Activated T-cell treated with anti-CD3 and anti-CD28 coated beads, Interleukin-2, amount 50 U/mL, for 4 hours (primary cell): ENCODE data around the gene COPZ2. TPM values are rescaled to one million over a fixed set of nuclear protein-coding genes. Genes with fewer than 3 reads are reported as not detected.

Experiments
- ATAC-seq, 2 donors: fragments of 200-7000 bp; cut with Tn5 transposase; one replicate each; pipeline ENCODE4 v1.10.0; 2021
- DNase-seq: peaks from one replicate; pipeline ENCODE4 v3.0.0-alpha.2; 2020
- H3K27me3 Mint-ChIP-seq: one replicate; pipeline ENCODE4 v1.8.0; 2021; ENCODE audit warnings: low read depth, mixed read lengths
- H3K36me3 Mint-ChIP-seq: one replicate; pipeline ENCODE4 v1.8.0; 2022; ENCODE audit warnings: mixed read lengths; ENCODE audit not compliant: insufficient read depth
- H3K4me1 Mint-ChIP-seq: one replicate; pipeline ENCODE4 v1.8.0; 2021; ENCODE audit warnings: low read depth, mixed read lengths
- H3K4me3 Mint-ChIP-seq: one replicate; pipeline ENCODE4 v1.8.0; 2021; ENCODE audit warnings: mild to moderate bottlenecking, moderate library complexity, mixed read lengths
- H3K9me3 Mint-ChIP-seq: one replicate; pipeline ENCODE4 v1.8.0; 2021; ENCODE audit warnings: mixed read lengths
- total RNA-seq, 3 donors: library from RNA; stranded (reverse); gene quantifications; one replicate each; pipeline ENCODE4 v1.2.1, GENCODE V29; 2021

COPZ2 gene
- total RNA-seq, 3 donors from 2014 or later: 2.6 to 3.9 (median 3.2) TPM

- Mint-ChIP-seq H3K36me3 (peaks cover 29% of the 10 kb centered on the region), H3K4me3 (no peak overlapping the region), H3K4me1 (peaks cover 2% of the 10 kb centered on the region), H3K27me3 (no peaks in the 10 kb centered on the region), H3K9me3 (no peaks in the 10 kb centered on the region)
- ATAC-seq (no peak), DNase-seq (no peak)
These were observed 27.0 kb upstream of the COPZ2 start for GRCh38 chr17:48064638-48065037.

- H3K36me3 Mint-ChIP-seq: peaks cover 39% of the 10 kb centered on the region
- ATAC-seq (no peak), DNase-seq (no peak)
- no peak overlapping the region for H3K4me3 Mint-ChIP-seq
- no peaks in the 10 kb centered on the region for H3K27me3 Mint-ChIP-seq
- H3K4me1 Mint-ChIP-seq: peaks cover 2% of the 10 kb centered on the region
- H3K9me3 Mint-ChIP-seq: no peaks in the 10 kb centered on the region
These were observed 24.7 kb upstream of the COPZ2 start for GRCh38 chr17:48062273-48062672.

- ATAC-seq: no peak
- H3K4me3 Mint-ChIP-seq: no peak overlapping the region
- peaks cover 17% of the 10 kb centered on the region for H3K4me1 Mint-ChIP-seq
- H3K27me3 Mint-ChIP-seq: no peaks in the 10 kb centered on the region
- DNase-seq: no peak
- peaks cover 49% of the 10 kb centered on the region for H3K36me3 Mint-ChIP-seq
- H3K9me3 Mint-ChIP-seq: no peaks in the 10 kb centered on the region
These were observed 22.7 kb upstream of the COPZ2 start for GRCh38 chr17:48060249-48060648.

GRCh38 chr17:48059125-48059668 lies 21.6 kb upstream of the COPZ2 start:
- no peaks in the 10 kb centered on the region for H3K27me3 Mint-ChIP-seq
- ATAC-seq: no peak
- peaks cover 48% of the 10 kb centered on the region for H3K36me3 Mint-ChIP-seq
- no peak for DNase-seq
- H3K4me1 Mint-ChIP-seq: peaks cover 21% of the 10 kb centered on the region
- H3K4me3 Mint-ChIP-seq: no peak overlapping the region
- no peaks in the 10 kb centered on the region for H3K9me3 Mint-ChIP-seq

- H3K4me1 Mint-ChIP-seq: peaks cover 25% of the 10 kb centered on the region
- ATAC-seq (no peak), DNase-seq (no peak)
- H3K27me3 Mint-ChIP-seq: no peaks in the 10 kb centered on the region
- H3K4me3 Mint-ChIP-seq: no peak overlapping the region
- H3K36me3 Mint-ChIP-seq: peaks cover 48% of the 10 kb centered on the region
- no peaks in the 10 kb centered on the region for H3K9me3 Mint-ChIP-seq
These were observed 21.0 kb upstream of the COPZ2 start for GRCh38 chr17:48058393-48059124.

- Mint-ChIP-seq H3K27me3 (no peaks in the 10 kb centered on the region), H3K9me3 (no peaks in the 10 kb centered on the region), H3K36me3 (peaks cover 54% of the 10 kb centered on the region), H3K4me1 (peaks cover 34% of the 10 kb centered on the region), H3K4me3 (no peak overlapping the region)
- DNase-seq (no peak), ATAC-seq (no peak)
These were observed 20.0 kb upstream of the COPZ2 start for GRCh38 chr17:48057626-48058025.

- ATAC-seq (no peak), DNase-seq (no peak)
- Mint-ChIP-seq H3K4me1 (peaks cover 41% of the 10 kb centered on the region), H3K27me3 (no peaks in the 10 kb centered on the region), H3K36me3 (peaks cover 54% of the 10 kb centered on the region), H3K9me3 (no peaks in the 10 kb centered on the region), H3K4me3 (no peak overlapping the region)
These were observed 19.3 kb upstream of the COPZ2 start for GRCh38 chr17:48056879-48057278.

- Mint-ChIP-seq H3K9me3 (no peaks in the 10 kb centered on the region), H3K4me3 (peak overlapping the region; percentile 42), H3K36me3 (peaks cover 56% of the 10 kb centered on the region), H3K4me1 (peaks cover 47% of the 10 kb centered on the region), H3K27me3 (no peaks in the 10 kb centered on the region)
- DNase-seq: no peak
- ATAC-seq: no peak
These were observed 18.7 kb upstream of the COPZ2 start for GRCh38 chr17:48056246-48056745.

GRCh38 chr17:48055531-48056245 lies 18.1 kb upstream of the COPZ2 start:
- H3K4me1 Mint-ChIP-seq: peaks cover 52% of the 10 kb centered on the region
- H3K27me3 Mint-ChIP-seq: no peaks in the 10 kb centered on the region
- H3K36me3 Mint-ChIP-seq: peaks cover 57% of the 10 kb centered on the region
- DNase-seq (no peak), ATAC-seq (peak; percentile 67 to 82)
- H3K4me3 Mint-ChIP-seq: peak overlapping the region; percentile 42
- H3K9me3 Mint-ChIP-seq: no peaks in the 10 kb centered on the region

- no peaks in the 10 kb centered on the region for H3K27me3 Mint-ChIP-seq
- ATAC-seq (no peak), DNase-seq (no peak)
- peak overlapping the region; percentile 42 for H3K4me3 Mint-ChIP-seq
- no peaks in the 10 kb centered on the region for H3K9me3 Mint-ChIP-seq
- peaks cover 62% of the 10 kb centered on the region for H3K4me1 Mint-ChIP-seq
- peaks cover 55% of the 10 kb centered on the region for H3K36me3 Mint-ChIP-seq
These were observed 16.9 kb upstream of the COPZ2 start for GRCh38 chr17:48054238-48055185.

GRCh38 chr17:48053758-48054237 lies 16.2 kb upstream of the COPZ2 start:
- Mint-ChIP-seq H3K36me3 (peaks cover 48% of the 10 kb centered on the region), H3K27me3 (no peaks in the 10 kb centered on the region), H3K4me1 (peaks cover 65% of the 10 kb centered on the region), H3K4me3 (no peak overlapping the region), H3K9me3 (no peaks in the 10 kb centered on the region)
- no peak for DNase-seq
- ATAC-seq: no peak

GRCh38 chr17:48052956-48053757 lies 15.6 kb upstream of the COPZ2 start:
- no peaks in the 10 kb centered on the region for H3K27me3 Mint-ChIP-seq
- no peaks in the 10 kb centered on the region for H3K9me3 Mint-ChIP-seq
- no peak for ATAC-seq
- no peak for DNase-seq
- H3K36me3 Mint-ChIP-seq: peaks cover 41% of the 10 kb centered on the region
- no peak overlapping the region for H3K4me3 Mint-ChIP-seq
- peaks cover 65% of the 10 kb centered on the region for H3K4me1 Mint-ChIP-seq
